Neutrophil (primary cell): Measurements from ENCODE around the gene SNX19.
A peak's percentile ranks its signal among the peaks of the same experiment; 100 is the strongest.

Experiments used
- H3K27ac ChIP-seq: fragments of 200-600 bp; sonication (generic); 2 replicates; pipeline ENCODE4 v1.5.1; 2016; ENCODE audit warnings: mild to moderate bottlenecking, moderate library complexity
- H3K27me3 ChIP-seq: fragments of 200-600 bp; sonication (generic); 2 replicates; pipeline ENCODE4 v1.6.0; 2016; ENCODE audit warnings: mild to moderate bottlenecking
- H3K36me3 ChIP-seq: fragments of 200-600 bp; sonication (generic); 2 replicates; pipeline ENCODE4 v1.5.1; 2017
- H3K4me1 ChIP-seq, 2 experiments: fragments of 200-600 bp in 1 of 2; sonication (generic) in 1 of 2; 1 replicate in 1 of 2; 2 replicates in 1 of 2; pipeline versions ENCODE4 v1.5.1 to v1.6.1; 2013 to 2016; ENCODE audit warnings: low read depth in 1 of 2, low read length in 1 of 2, mild to moderate bottlenecking in 1 of 2, moderate library complexity in 1 of 2; ENCODE audit not compliant: control insufficient read depth in 1 of 2, insufficient read depth in 1 of 2
- H3K4me3 ChIP-seq, 2 experiments: fragments of 200-600 bp in 1 of 2; sonication (generic) in 1 of 2; 1 replicate in 1 of 2; 2 replicates in 1 of 2; pipeline ENCODE4 v1.5.1; 2013 to 2016; ENCODE audit warnings: low read depth in 1 of 2, low read length in 1 of 2, mild to moderate bottlenecking in 1 of 2, moderate library complexity in 1 of 2
- H3K9me3 ChIP-seq: fragments of 200-600 bp; sonication (generic); 2 replicates; pipeline ENCODE4 v1.5.1; 2016
- TF ChIP-seq, protein P1 (sequence below): fragments of 200-600 bp; sonication (generic); IDR thresholded peaks from 2 replicates; pipeline ENCODE4 v1.5.1; 2016; ENCODE audit warnings: antibody characterized with exemption

Gene SNX19, protein sequence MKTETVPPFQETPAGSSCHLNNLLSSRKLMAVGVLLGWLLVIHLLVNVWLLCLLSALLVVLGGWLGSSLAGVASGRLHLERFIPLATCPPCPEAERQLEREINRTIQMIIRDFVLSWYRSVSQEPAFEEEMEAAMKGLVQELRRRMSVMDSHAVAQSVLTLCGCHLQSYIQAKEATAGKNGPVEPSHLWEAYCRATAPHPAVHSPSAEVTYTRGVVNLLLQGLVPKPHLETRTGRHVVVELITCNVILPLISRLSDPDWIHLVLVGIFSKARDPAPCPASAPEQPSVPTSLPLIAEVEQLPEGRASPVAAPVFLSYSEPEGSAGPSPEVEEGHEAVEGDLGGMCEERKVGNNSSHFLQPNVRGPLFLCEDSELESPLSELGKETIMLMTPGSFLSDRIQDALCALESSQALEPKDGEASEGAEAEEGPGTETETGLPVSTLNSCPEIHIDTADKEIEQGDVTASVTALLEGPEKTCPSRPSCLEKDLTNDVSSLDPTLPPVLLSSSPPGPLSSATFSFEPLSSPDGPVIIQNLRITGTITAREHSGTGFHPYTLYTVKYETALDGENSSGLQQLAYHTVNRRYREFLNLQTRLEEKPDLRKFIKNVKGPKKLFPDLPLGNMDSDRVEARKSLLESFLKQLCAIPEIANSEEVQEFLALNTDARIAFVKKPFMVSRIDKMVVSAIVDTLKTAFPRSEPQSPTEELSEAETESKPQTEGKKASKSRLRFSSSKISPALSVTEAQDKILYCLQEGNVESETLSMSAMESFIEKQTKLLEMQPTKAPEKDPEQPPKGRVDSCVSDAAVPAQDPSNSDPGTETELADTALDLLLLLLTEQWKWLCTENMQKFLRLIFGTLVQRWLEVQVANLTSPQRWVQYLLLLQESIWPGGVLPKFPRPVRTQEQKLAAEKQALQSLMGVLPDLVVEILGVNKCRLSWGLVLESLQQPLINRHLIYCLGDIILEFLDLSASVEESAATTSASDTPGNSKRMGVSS

DNA sequence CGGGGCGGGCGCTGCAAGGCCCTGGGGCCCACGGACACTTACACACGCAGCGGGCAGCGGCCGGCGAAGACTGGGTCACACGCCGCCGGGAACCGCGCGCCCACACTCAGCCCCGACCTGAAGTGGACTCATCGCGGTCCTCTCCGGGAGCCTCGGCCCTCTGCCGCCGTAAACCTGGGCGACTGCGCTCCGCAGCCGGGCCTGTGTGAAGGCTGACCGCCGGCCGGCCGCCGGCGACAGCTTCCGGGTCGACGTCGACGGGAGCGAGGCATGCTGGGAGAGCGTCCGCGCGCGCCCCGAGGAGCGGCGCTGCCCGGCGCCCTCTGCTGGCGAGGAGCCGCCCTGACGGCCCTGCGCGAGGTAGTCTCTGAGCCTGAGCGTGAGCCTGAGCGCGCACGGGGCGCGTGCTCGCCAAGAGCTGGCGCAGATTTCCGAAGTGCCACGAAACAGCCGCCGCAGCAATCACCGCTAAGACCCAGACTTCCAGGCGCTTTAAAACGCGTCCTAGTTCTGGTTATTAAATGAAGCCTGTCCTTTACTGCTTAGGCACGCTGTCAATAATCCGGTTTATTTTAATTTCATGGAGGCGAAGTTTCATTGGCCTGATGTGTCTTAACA, at the start of gene SNX19:
Gene SNX19, minus strand, starts transcription at position 242 of the 618 bp plus-strand sequence. CDS start 540 bp downstream, outside the sequence.
- Histone ChIP-seq H3K9me3 (no peaks in the 10 kb centered on the region), H3K27ac (peak within 1 kb of the TSS; percentile 89), H3K27me3 (peaks cover 35% of the 10 kb centered on the region), H3K36me3 (peaks cover 37% of the 10 kb centered on the region), H3K4me1 (peaks cover 12 to 20% of the 10 kb centered on the region in 2 experiments), H3K4me3 (peak within 1 kb of the TSS; percentile 85 to 87)
- TF ChIP-seq, protein P1, sequence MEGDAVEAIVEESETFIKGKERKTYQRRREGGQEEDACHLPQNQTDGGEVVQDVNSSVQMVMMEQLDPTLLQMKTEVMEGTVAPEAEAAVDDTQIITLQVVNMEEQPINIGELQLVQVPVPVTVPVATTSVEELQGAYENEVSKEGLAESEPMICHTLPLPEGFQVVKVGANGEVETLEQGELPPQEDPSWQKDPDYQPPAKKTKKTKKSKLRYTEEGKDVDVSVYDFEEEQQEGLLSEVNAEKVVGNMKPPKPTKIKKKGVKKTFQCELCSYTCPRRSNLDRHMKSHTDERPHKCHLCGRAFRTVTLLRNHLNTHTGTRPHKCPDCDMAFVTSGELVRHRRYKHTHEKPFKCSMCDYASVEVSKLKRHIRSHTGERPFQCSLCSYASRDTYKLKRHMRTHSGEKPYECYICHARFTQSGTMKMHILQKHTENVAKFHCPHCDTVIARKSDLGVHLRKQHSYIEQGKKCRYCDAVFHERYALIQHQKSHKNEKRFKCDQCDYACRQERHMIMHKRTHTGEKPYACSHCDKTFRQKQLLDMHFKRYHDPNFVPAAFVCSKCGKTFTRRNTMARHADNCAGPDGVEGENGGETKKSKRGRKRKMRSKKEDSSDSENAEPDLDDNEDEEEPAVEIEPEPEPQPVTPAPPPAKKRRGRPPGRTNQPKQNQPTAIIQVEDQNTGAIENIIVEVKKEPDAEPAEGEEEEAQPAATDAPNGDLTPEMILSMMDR = peak; percentile 98

DNA sequence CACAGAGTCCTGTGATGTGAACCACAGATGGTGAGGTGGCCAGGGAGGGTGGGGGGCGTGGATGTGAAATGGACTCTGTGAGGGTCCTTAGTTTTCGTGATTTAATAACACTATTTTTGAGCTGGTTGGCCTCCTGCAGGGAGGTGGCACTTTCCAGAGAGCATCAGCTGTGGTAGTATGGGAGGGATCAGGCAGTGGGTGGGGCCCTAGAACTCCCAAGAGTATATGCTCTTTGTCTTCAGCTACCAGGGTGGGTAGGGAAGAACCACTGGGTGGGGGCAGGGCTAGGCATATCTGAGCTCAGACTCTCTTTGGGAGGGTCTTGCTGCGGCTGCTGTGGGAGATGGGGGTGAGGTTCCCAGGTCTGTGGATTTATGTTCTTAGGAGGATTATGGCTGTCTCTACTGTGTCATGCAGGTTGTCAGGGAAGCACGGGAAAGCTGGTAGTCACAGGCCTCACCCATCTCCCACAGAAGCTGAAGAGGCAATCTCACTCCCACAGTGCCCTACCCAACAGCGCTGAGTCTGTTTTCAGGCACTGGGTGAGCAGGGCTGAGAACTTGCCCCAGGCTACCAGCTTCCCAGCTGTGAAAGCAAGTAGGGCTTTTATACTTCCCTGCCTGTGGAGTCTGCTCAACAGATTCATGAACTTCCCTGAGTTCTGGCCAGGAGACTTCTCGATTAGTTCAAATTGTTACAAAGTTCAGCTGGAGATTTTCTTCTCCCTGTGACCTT, 47.9 kb upstream of the SNX19 start:
- TF ChIP-seq, protein P1 = no peak
- Histone ChIP-seq H3K27me3 (peaks cover 4% of the 10 kb centered on the region), H3K27ac (no peak overlapping the region)

DNA sequence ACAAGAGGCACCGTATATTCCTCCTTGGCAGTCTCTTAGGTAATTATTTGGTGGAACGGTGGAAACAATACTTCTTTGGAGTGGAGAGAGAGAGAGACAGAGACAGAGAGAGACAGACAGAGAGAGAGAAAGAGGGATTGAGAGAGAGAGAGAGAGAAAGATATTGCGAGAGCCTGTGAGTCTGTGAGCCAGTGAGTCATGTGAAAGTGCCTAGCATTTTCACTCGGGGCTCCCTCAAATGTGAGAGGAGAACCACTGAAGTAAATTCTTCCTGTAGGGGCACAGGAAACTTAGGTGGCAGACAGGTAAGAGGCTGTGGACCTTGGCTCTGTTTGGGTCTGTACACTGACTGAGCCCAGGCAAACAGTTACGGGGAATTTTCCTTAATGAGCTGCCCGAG, 31.6 kb upstream of the SNX19 start:
- Histone ChIP-seq H3K9me3 (no peaks in the 10 kb centered on the region), H3K27me3 (no peaks in the 10 kb centered on the region), H3K4me1 (peaks cover 6 to 48% of the 10 kb centered on the region in 2 experiments), H3K27ac (no peak overlapping the region), H3K36me3 (no peaks in the 10 kb centered on the region), H3K4me3 (no peak overlapping the region)
- TF ChIP-seq, protein P1 = no peak

More for the DNA sequence above, 47.9 kb upstream of the SNX19 start:
- Histone ChIP-seq H3K9me3 (no peaks in the 10 kb centered on the region), H3K4me1 (no peaks in the 10 kb centered on the region), H3K4me3 (no peak overlapping the region), H3K36me3 (no peaks in the 10 kb centered on the region)

DNA sequence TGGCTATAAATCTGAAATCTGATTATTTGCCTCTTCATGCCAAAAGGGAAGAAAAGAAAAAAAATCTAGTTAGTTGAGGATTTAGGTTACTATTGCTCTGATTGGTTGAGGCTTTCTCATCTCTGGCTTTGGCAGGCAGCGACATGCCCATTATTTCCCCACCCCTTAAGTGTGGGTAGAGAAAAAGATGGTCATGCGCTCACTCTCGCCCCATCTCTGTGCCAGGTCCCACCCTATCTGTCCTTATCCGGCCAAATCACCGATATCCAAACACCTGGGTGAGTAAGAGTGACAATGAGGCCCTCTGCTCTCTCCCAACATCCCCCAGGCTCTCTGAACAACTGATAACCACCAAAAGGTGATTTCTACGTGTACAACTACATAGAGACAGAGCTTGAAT, 31.2 kb upstream of the SNX19 start:
- H3K4me1 ChIP-seq = peaks cover 6 to 48% of the 10 kb centered on the region in 2 experiments
- no peaks in the 10 kb centered on the region for H3K9me3 ChIP-seq
- H3K27me3 ChIP-seq = no peaks in the 10 kb centered on the region
- TF ChIP-seq, protein P1 = no peak
- no peaks in the 10 kb centered on the region for H3K36me3 ChIP-seq
- H3K27ac ChIP-seq = no peak overlapping the region
- no peak overlapping the region for H3K4me3 ChIP-seq

DNA sequence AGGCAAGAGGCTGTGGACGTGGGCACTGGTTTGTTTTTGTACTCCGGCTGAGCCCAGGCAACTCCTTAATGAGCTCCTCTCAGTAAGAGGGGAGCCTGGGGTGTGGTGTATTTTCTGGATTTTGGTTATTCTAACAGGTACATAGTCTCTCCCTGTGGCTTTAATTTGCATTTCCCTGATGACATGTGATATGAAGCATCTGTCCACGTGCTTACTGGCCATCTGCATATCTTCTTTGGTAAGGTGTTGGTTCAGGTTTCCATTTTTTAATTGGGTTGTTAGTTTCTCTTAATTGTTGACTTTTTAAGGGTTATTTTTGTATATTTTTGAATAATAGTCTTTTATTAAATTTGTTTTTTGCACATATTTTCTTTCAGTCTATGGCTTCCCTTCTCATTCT, 30.8 kb upstream of the SNX19 start:
- H3K36me3 ChIP-seq = no peaks in the 10 kb centered on the region
- H3K4me1 ChIP-seq = peaks cover 6 to 48% of the 10 kb centered on the region in 2 experiments
- no peaks in the 10 kb centered on the region for H3K9me3 ChIP-seq
- no peak overlapping the region for H3K27ac ChIP-seq
- no peaks in the 10 kb centered on the region for H3K27me3 ChIP-seq
- H3K4me3 ChIP-seq = no peak overlapping the region
- TF ChIP-seq, protein P1 = no peak
